HCT116 (cell line): Measurements from ENCODE around the gene WNT2B. TPM values are rescaled to one million over a fixed set of nuclear protein-coding genes. Genes with fewer than 3 reads are reported as not detected.

Source experiments
- ATAC-seq: fragments of 200-7000 bp; cut with Tn5 transposase; 2 replicates; pipeline ENCODE4 v1.9.1; 2020; ENCODE audit warnings: mild to moderate bottlenecking, moderate library complexity
- BruUV-seq: library from RNA; stranded (reverse); fragments of 400-500 nt; replicated peaks from 2 replicates; lab custom pipeline; 2021; lab: Mats Ljungman, UMichigan
- CTCF ChIA-PET: fragments of 300-600 bp; sonication (Branson Sonifier 250); formaldehyde crosslinking; loops from one replicate; lab custom pipeline; 2021; ENCODE audit warnings: antibody characterized with exemption; lab: Charles Lee
- POLR2A ChIA-PET: fragments of 300-600, 350-600 bp; sonication (Branson Sonifier 250); formaldehyde crosslinking; loops from one replicate; lab custom pipeline; 2021; ENCODE audit warnings: antibody characterized with exemption; lab: Charles Lee
- RAD21 ChIA-PET, 2 experiments: fragments of 300-600 bp; sonication (Branson Sonifier 250); formaldehyde crosslinking; loops; one replicate each; lab custom pipeline; 2023; ENCODE audit warnings: low total read pairs in 2 of 2; ENCODE audit not compliant: uncharacterized antibody in 2 of 2, unreplicated experiment in 2 of 2, low non-redundant PET in 1 of 2; lab: Charles Lee
- DNase-seq: peaks from one replicate; pipeline ENCODE4 v3.0.0-alpha.2; 2010; ENCODE audit warnings: low read depth, low spot score
- H2AFZ ChIP-seq: fragments of 200-600 bp; shearing (Covaris generic), sonication (generic); 2 replicates; pipeline ENCODE4 v1.6.1; 2017; ENCODE audit warnings: low read depth, mixed run types, mixed read lengths, antibody characterized with exemption, low read length; ENCODE audit not compliant: poor library complexity, severe bottlenecking
- H3K27ac ChIP-seq: 2 replicates; pipeline ENCODE4 v1.5.1; 2012; ENCODE audit warnings: low read depth, low read length
- H3K27me3 ChIP-seq: fragments of 200-600 bp; sonication (generic); 2 replicates; pipeline ENCODE4 v1.6.1; 2016; ENCODE audit warnings: mixed run types, low read length, mixed read lengths; ENCODE audit not compliant: insufficient read depth
- H3K36me3 ChIP-seq, 2 experiments: fragments of 200-500 bp in 1 of 2; fragments of 200-600 bp in 1 of 2; sonication (Bioruptor generic) in 1 of 2; sonication (generic) in 1 of 2; 2 replicates each; pipeline versions ENCODE4 v1.5.1 to v1.6.1; 2014 to 2016; ENCODE audit warnings: low read length in 2 of 2, inconsistent platforms in 1 of 2, mixed read lengths in 1 of 2, mixed run types in 1 of 2; ENCODE audit not compliant: insufficient read depth in 2 of 2, control insufficient read depth in 1 of 2
- H3K4me1 ChIP-seq, 2 experiments: fragments of 200-600 bp in 1 of 2; sonication (generic) in 1 of 2; 2 replicates each; pipeline versions ENCODE4 v1.5.1 to v1.6.1; 2012 to 2017; ENCODE audit warnings: low read length in 2 of 2, inconsistent platforms in 1 of 2, mild to moderate bottlenecking in 1 of 2, mixed read lengths in 1 of 2, mixed run types in 1 of 2, moderate library complexity in 1 of 2; ENCODE audit not compliant: insufficient read depth in 2 of 2, control insufficient read depth in 1 of 2
- H3K4me2 ChIP-seq: fragments of 200-600 bp; sonication (generic); 2 replicates; pipeline ENCODE4 v1.6.1; 2017; ENCODE audit warnings: mixed run types, low read length, mixed read lengths
- H3K4me3 ChIP-seq, 2 experiments: fragments of 200-600 bp in 1 of 2; sonication (generic) in 1 of 2; replicated peaks in 1 of 2; 2 replicates each; pipeline ENCODE4 v1.5.1; 2011 to 2016; ENCODE audit warnings: low read length in 2 of 2, control low read depth in 1 of 2, low read depth in 1 of 2, mild to moderate bottlenecking in 1 of 2, mixed read lengths in 1 of 2, mixed run types in 1 of 2
- H3K79me2 ChIP-seq: fragments of 200-600 bp; sonication (generic); 2 replicates; pipeline ENCODE4 v1.6.1; 2017; ENCODE audit warnings: mild to moderate bottlenecking, mixed run types, low read length, moderate library complexity, mixed read lengths; ENCODE audit not compliant: insufficient read depth
- H3K9ac ChIP-seq: fragments of 200-600 bp; sonication (generic); 2 replicates; pipeline ENCODE4 v1.6.1; 2016; ENCODE audit warnings: low read length, mixed read lengths
- H3K9me2 ChIP-seq: fragments of 200-600 bp; sonication (generic), shearing (Covaris generic); 2 replicates; pipeline ENCODE4 v1.6.1; 2017; ENCODE audit warnings: mixed run types, mild to moderate bottlenecking, moderate library complexity; ENCODE audit not compliant: insufficient read depth
- H3K9me3 ChIP-seq, 2 experiments: fragments of 200-500 bp in 1 of 2; fragments of 200-600 bp in 1 of 2; sonication (Bioruptor generic) in 1 of 2; sonication (generic) in 1 of 2; 2 replicates each; pipeline ENCODE4 v1.6.1; 2014 to 2017; ENCODE audit warnings: low read length in 2 of 2, mixed read lengths in 2 of 2, inconsistent platforms in 1 of 2, low read depth in 1 of 2, mild to moderate bottlenecking in 1 of 2, mixed run types in 1 of 2, moderate library complexity in 1 of 2; ENCODE audit not compliant: control insufficient read depth in 1 of 2, insufficient read depth in 1 of 2
- H4K20me1 ChIP-seq: fragments of 200-600 bp; sonication (generic), shearing (Covaris generic); 2 replicates; pipeline ENCODE4 v1.6.1; 2017; ENCODE audit warnings: mixed run types, mild to moderate bottlenecking, moderate library complexity; ENCODE audit not compliant: insufficient read depth
- CBX3 ChIP-seq: IDR thresholded peaks from 2 replicates; pipeline ENCODE4 v1.6.1; 2012; ENCODE audit warnings: low read depth
- EGR1 ChIP-seq: IDR thresholded peaks from 2 replicates; pipeline ENCODE4 v1.6.1; 2012; ENCODE audit warnings: low read depth
- ELF1 ChIP-seq: IDR thresholded peaks from 2 replicates; pipeline ENCODE4 v1.6.1; 2012; ENCODE audit warnings: low read depth, borderline replicate concordance
- EZH2 ChIP-seq: fragments of 200-600 bp; sonication (generic); IDR thresholded peaks from 2 replicates; pipeline ENCODE4 v1.6.1; 2017; ENCODE audit warnings: antibody characterized with exemption, mixed run types
- EZH2phosphoT487 ChIP-seq: fragments of 200-600 bp; IDR thresholded peaks from 2 replicates; pipeline ENCODE4 v1.6.1; 2018; ENCODE audit warnings: antibody characterized with exemption, borderline replicate concordance
- FOSL1 ChIP-seq: IDR thresholded peaks from 2 replicates; pipeline ENCODE4 v1.6.1; 2012; ENCODE audit warnings: low read depth
- POLR2A ChIP-seq: IDR thresholded peaks from 2 replicates; pipeline ENCODE4 v1.7.0; 2011; ENCODE audit warnings: borderline replicate concordance; ENCODE audit not compliant: insufficient read depth, insufficient read length; ENCODE audit errors: extremely low read depth
- SIN3A ChIP-seq: IDR thresholded peaks from 2 replicates; pipeline ENCODE4 v1.6.1; 2012; ENCODE audit warnings: low read depth
- SRF ChIP-seq: IDR thresholded peaks from 2 replicates; pipeline ENCODE4 v1.6.1; 2012; ENCODE audit warnings: low read depth
- YY1 ChIP-seq: IDR thresholded peaks from 2 replicates; pipeline ENCODE4 v1.6.1; 2011; ENCODE audit warnings: low read length, low read depth, moderate library complexity, mild to moderate bottlenecking; ENCODE audit not compliant: insufficient replicate concordance; ENCODE audit errors: extremely low read depth
- ZNF274 ChIP-seq: fragments of 200-500 bp; sonication (Bioruptor generic); IDR thresholded peaks from 2 replicates; pipeline ENCODE4 v1.6.1; 2014; ENCODE audit warnings: mild to moderate bottlenecking, low read depth, low read length, inconsistent platforms
- intact Hi-C: fragments of 100-400 bp; cut with micrococcal nuclease; formaldehyde crosslinking; loops from 2 replicates; pipeline ENCODE4 v1.10.0; 2022
- total RNA-seq: library from RNA; stranded (reverse); gene quantifications from one replicate; pipeline ENCODE4 v1.2.1, GENCODE V29; 2021; ENCODE audit not compliant: unreplicated experiment
- TF ChIP-seq, protein P1 (sequence below): IDR thresholded peaks from 2 replicates; pipeline ENCODE4 v1.6.1; 2011; ENCODE audit warnings: mild to moderate bottlenecking, low read length, moderate library complexity; ENCODE audit not compliant: insufficient replicate concordance; ENCODE audit errors: extremely low read depth
- TF ChIP-seq, protein P2 (sequence below): IDR thresholded peaks from 2 replicates; pipeline ENCODE4 v1.6.1; 2012; ENCODE audit warnings: low read depth
- TF ChIP-seq, protein P3 (sequence below), 3 experiments: fragments of 200-600 bp in 1 of 3; sonication (generic) in 1 of 3; IDR thresholded peaks in 2 of 3; conservative IDR thresholded peaks in 1 of 3; 2 replicates each; pipeline ENCODE4 v1.5.1; 2012 to 2017; ENCODE audit warnings: low read depth in 2 of 3, low read length in 2 of 3, antibody characterized with exemption in 1 of 3, borderline replicate concordance in 1 of 3, control low read depth in 1 of 3, mild to moderate bottlenecking in 1 of 3, mixed read lengths in 1 of 3, mixed run types in 1 of 3, moderate library complexity in 1 of 3; ENCODE audit not compliant: insufficient read depth in 1 of 3
- TF ChIP-seq, protein P4 (sequence below): IDR thresholded peaks from 2 replicates; pipeline ENCODE4 v1.6.1; 2012
- TF ChIP-seq, protein P5 (sequence below): IDR thresholded peaks from 2 replicates; pipeline ENCODE4 v1.6.1; 2012

The WNT2B gene
- total RNA-seq, 1 experiment from 2014 or later = 1.5 TPM

DNA sequence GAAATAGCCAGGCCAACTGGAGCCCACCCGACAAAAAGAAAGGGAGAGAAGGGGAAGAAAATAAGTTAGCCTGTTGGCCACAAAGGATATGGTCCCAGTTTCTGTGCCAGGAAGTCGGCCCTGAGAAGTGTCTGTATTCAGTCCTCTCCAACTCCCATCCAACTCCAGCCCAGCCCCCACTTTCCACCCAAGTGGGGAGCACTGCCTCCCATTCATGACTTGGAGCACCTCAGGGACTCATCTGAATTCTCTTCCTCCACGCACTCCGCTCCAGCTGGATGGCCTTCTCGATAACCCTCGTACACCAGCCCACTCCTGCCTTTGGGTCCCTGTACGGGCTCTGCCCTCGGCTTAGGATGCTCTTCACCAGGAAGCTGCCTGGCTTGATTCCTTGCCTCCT lies 2.0 kb upstream of the WNT2B start:
- DNase-seq = no peak
- Histone ChIP-seq H3K79me2 (no peaks in the 10 kb centered on the region), H3K27ac (no peak overlapping the region), H3K4me2 (no peak overlapping the region), H3K9me2 (no peaks in the 10 kb centered on the region), H3K4me1 (peaks cover 9 to 18% of the 10 kb centered on the region in 2 experiments; a peak in 3 of 4 replicates), H3K27me3 (no peaks in the 10 kb centered on the region), H2AFZ (no peak overlapping the region)
- no TSS peak for BruUV-seq
- intact Hi-C loops = loop anchor here (10.0 kb wide), 1 partner anchor 108 kb away; the partner anchor contains the start of genes CAPZA1 and ST7L
- POLR2A ChIA-PET = no interaction called here
- TF ChIP-seq POLR2A (no peak), YY1 (no peak), ELF1 (no peak), EZH2 (no peak), EGR1 (no peak), ZNF274 (no peak), SIN3A (no peak), EZH2phosphoT487 (no peak), FOSL1 (no peak), CBX3 (no peak), SRF (no peak)
- TF ChIP-seq, protein P1, sequence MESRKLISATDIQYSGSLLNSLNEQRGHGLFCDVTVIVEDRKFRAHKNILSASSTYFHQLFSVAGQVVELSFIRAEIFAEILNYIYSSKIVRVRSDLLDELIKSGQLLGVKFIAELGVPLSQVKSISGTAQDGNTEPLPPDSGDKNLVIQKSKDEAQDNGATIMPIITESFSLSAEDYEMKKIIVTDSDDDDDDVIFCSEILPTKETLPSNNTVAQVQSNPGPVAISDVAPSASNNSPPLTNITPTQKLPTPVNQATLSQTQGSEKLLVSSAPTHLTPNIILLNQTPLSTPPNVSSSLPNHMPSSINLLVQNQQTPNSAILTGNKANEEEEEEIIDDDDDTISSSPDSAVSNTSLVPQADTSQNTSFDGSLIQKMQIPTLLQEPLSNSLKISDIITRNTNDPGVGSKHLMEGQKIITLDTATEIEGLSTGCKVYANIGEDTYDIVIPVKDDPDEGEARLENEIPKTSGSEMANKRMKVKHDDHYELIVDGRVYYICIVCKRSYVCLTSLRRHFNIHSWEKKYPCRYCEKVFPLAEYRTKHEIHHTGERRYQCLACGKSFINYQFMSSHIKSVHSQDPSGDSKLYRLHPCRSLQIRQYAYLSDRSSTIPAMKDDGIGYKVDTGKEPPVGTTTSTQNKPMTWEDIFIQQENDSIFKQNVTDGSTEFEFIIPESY = no peak
- TF ChIP-seq, protein P2, sequence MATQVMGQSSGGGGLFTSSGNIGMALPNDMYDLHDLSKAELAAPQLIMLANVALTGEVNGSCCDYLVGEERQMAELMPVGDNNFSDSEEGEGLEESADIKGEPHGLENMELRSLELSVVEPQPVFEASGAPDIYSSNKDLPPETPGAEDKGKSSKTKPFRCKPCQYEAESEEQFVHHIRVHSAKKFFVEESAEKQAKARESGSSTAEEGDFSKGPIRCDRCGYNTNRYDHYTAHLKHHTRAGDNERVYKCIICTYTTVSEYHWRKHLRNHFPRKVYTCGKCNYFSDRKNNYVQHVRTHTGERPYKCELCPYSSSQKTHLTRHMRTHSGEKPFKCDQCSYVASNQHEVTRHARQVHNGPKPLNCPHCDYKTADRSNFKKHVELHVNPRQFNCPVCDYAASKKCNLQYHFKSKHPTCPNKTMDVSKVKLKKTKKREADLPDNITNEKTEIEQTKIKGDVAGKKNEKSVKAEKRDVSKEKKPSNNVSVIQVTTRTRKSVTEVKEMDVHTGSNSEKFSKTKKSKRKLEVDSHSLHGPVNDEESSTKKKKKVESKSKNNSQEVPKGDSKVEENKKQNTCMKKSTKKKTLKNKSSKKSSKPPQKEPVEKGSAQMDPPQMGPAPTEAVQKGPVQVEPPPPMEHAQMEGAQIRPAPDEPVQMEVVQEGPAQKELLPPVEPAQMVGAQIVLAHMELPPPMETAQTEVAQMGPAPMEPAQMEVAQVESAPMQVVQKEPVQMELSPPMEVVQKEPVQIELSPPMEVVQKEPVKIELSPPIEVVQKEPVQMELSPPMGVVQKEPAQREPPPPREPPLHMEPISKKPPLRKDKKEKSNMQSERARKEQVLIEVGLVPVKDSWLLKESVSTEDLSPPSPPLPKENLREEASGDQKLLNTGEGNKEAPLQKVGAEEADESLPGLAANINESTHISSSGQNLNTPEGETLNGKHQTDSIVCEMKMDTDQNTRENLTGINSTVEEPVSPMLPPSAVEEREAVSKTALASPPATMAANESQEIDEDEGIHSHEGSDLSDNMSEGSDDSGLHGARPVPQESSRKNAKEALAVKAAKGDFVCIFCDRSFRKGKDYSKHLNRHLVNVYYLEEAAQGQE = no peak
- TF ChIP-seq, protein P3, sequence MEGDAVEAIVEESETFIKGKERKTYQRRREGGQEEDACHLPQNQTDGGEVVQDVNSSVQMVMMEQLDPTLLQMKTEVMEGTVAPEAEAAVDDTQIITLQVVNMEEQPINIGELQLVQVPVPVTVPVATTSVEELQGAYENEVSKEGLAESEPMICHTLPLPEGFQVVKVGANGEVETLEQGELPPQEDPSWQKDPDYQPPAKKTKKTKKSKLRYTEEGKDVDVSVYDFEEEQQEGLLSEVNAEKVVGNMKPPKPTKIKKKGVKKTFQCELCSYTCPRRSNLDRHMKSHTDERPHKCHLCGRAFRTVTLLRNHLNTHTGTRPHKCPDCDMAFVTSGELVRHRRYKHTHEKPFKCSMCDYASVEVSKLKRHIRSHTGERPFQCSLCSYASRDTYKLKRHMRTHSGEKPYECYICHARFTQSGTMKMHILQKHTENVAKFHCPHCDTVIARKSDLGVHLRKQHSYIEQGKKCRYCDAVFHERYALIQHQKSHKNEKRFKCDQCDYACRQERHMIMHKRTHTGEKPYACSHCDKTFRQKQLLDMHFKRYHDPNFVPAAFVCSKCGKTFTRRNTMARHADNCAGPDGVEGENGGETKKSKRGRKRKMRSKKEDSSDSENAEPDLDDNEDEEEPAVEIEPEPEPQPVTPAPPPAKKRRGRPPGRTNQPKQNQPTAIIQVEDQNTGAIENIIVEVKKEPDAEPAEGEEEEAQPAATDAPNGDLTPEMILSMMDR (IDR thresholded peaks at IDR 0.05 in 2 of 3, conservative IDR thresholded peaks at IDR 0.05 in 1 of 3; ENCODE audit: borderline replicate concordance in 1 of 3, insufficient read depth in 1 of 3, low read depth in 2 of 3, low read length in 2 of 3) = no peak
- TF ChIP-seq, protein P4, sequence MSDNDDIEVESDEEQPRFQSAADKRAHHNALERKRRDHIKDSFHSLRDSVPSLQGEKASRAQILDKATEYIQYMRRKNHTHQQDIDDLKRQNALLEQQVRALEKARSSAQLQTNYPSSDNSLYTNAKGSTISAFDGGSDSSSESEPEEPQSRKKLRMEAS = no peak
- TF ChIP-seq, protein P5, sequence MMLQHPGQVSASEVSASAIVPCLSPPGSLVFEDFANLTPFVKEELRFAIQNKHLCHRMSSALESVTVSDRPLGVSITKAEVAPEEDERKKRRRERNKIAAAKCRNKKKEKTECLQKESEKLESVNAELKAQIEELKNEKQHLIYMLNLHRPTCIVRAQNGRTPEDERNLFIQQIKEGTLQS = no peak
- TF ChIP-seq, all 23 proteins: peak for 0
- Histone ChIP-seq H4K20me1 (no peaks in the 10 kb centered on the region), H3K36me3 (no peaks in the 10 kb centered on the region), H3K4me3 (no peak overlapping the region), H3K9me3 (no peaks in the 10 kb centered on the region), H3K9ac (no peak overlapping the region)
- CTCF ChIA-PET = no interaction called here
- no peak for ATAC-seq
- RAD21 ChIA-PET = no interaction called here
